Prostate gland (tissue), 2 donors: Measurements from ENCODE around the gene NOTCH1. TPM values are rescaled to one million over a fixed set of nuclear protein-coding genes. Genes with fewer than 3 reads are reported as not detected.

Source experiments
- DNase-seq: peaks from one replicate; pipeline ENCODE4 v3.0.0-alpha.2; 2019; ENCODE audit warnings: low spot score
- H3K27ac ChIP-seq, 2 donors: fragments of 200-600 bp; sonication (generic); 2 replicates each; pipeline ENCODE4 v1.5.1; 2017 to 2019
- H3K27me3 ChIP-seq: fragments of 200-600 bp; sonication (generic); replicated peaks from 2 replicates; pipeline ENCODE4 v1.5.1; 2019; ENCODE audit not compliant: insufficient read depth
- H3K36me3 ChIP-seq, 2 donors: fragments of 200-600 bp; sonication (generic); 1 replicate in 1 of 2; 2 replicates in 1 of 2; pipeline versions ENCODE4 v1.5.1 to v1.8.1; 2017 to 2019
- H3K4me1 ChIP-seq: fragments of 200-600 bp; sonication (generic); replicated peaks from 2 replicates; pipeline ENCODE4 v1.5.1; 2019
- H3K4me3 ChIP-seq, 2 donors: fragments of 200-600 bp; sonication (generic); 2 replicates each; pipeline ENCODE4 v1.5.1; 2017 to 2019
- H3K9me3 ChIP-seq: fragments of 200-600 bp; sonication (generic); 2 replicates; pipeline ENCODE4 v1.5.1; 2017
- CTCF ChIP-seq, 4 experiments: fragments of 200-600 bp in 2 of 4; fragments of 450-650 bp in 2 of 4; sonication (generic) in 2 of 4; IDR thresholded peaks; 1 replicate in 3 of 4; 2 replicates in 1 of 4; pipeline ENCODE4 v1.5.1; 2016 to 2019; ENCODE audit warnings: antibody characterized with exemption in 4 of 4, mild to moderate bottlenecking in 2 of 4, moderate library complexity in 2 of 4
- POLR2A ChIP-seq: fragments of 450-650 bp; IDR thresholded peaks from one replicate; pipeline ENCODE4 v1.6.1; 2016; ENCODE audit warnings: antibody characterized with exemption, mild to moderate bottlenecking
- POLR2AphosphoS5 ChIP-seq: sonication (generic); formaldehyde crosslinking; IDR thresholded peaks from one replicate; pipeline ENCODE4 v1.6.1; 2017; ENCODE audit warnings: antibody characterized with exemption
- WGBS: methylation state at CpG from one replicate; pipeline ENCODE4 v1.1.5; 2018; 5-methylcytosine and 5-hydroxymethylcytosine counted together
- intact Hi-C: fragments of 100-400 bp; cut with DNase I; formaldehyde crosslinking; loops from one replicate; pipeline ENCODE4 v1.14.2; 2022
- total RNA-seq, 2 donors: library from RNA; depleted of rRNA; stranded (reverse); fragments of >200 nt; gene quantifications; one replicate each; pipeline ENCODE4 v1.1.0, GENCODE V29; 2016

NOTCH1 gene
- total RNA-seq, 2 donors from 2014 or later = 38.0 to 63.3 TPM

GRCh38 chr9:136499071-136499934 is 46.5 kb downstream of the NOTCH1 start:
- no peaks in the 10 kb centered on the region for H3K9me3 ChIP-seq
- no peaks in the 10 kb centered on the region for H3K4me1 ChIP-seq
- peaks cover 8 to 38% of the 10 kb centered on the region in 2 donors for H3K36me3 ChIP-seq
- no peaks in the 10 kb centered on the region for H3K27me3 ChIP-seq
- no peak overlapping the region for H3K4me3 ChIP-seq
- no peak overlapping the region for H3K27ac ChIP-seq
- TF ChIP-seq POLR2A = no peak
- no peak for TF ChIP-seq POLR2AphosphoS5
- no peak for TF ChIP-seq CTCF (IDR thresholded peaks at IDR 0.05)
- DNase-seq = no peak
- WGBS = 90% methylated on average over 42 of the region's 46 CpGs
- intact Hi-C loops = no loop called here

- H3K4me1 ChIP-seq = no peaks in the 10 kb centered on the region
- H3K27ac ChIP-seq = no peak overlapping the region
- no peak for DNase-seq
- H3K4me3 ChIP-seq = no peak overlapping the region
- H3K36me3 ChIP-seq = peaks cover 8 to 29% of the 10 kb centered on the region in 2 donors
- intact Hi-C loops = no loop called here
- TF ChIP-seq POLR2A = no peak
- TF ChIP-seq POLR2AphosphoS5 = no peak
- TF ChIP-seq CTCF (IDR thresholded peaks at IDR 0.05) = no peak
- WGBS = 87% methylated on average over 27 of the region's 28 CpGs
- H3K27me3 ChIP-seq = no peaks in the 10 kb centered on the region
- H3K9me3 ChIP-seq = no peaks in the 10 kb centered on the region
Measured at GRCh38 chr9:136497916-136498695, 47.7 kb downstream of the NOTCH1 start.

GRCh38 chr9:136496801-136497620 is 48.8 kb downstream of the NOTCH1 start:
- intact Hi-C loops = no loop called here
- H3K4me3 ChIP-seq = no peak overlapping the region
- DNase-seq = no peak
- H3K27me3 ChIP-seq = no peaks in the 10 kb centered on the region
- H3K9me3 ChIP-seq = no peaks in the 10 kb centered on the region
- 88% methylated on average over 28 of the region's 56 CpGs for WGBS
- peaks cover 8 to 24% of the 10 kb centered on the region in 2 donors for H3K36me3 ChIP-seq
- H3K4me1 ChIP-seq = no peaks in the 10 kb centered on the region
- TF ChIP-seq CTCF (IDR thresholded peaks at IDR 0.05) = no peak
- no peak for TF ChIP-seq POLR2A
- no peak for TF ChIP-seq POLR2AphosphoS5
- no peak overlapping the region for H3K27ac ChIP-seq

GRCh38 chr9:136496181-136496580 is 49.7 kb downstream of the NOTCH1 start:
- WGBS = 83% methylated on average over 18 of the region's 18 CpGs

More at GRCh38 chr9:136496181-136496580, 49.7 kb downstream of the NOTCH1 start:
- Histone ChIP-seq H3K4me1 (no peaks in the 10 kb centered on the region), H3K36me3 (peaks cover 8 to 24% of the 10 kb centered on the region in 2 donors), H3K27me3 (no peaks in the 10 kb centered on the region), H3K9me3 (no peaks in the 10 kb centered on the region), H3K27ac (no peak overlapping the region), H3K4me3 (no peak overlapping the region)
- no peak for DNase-seq
- TF ChIP-seq CTCF (IDR thresholded peaks at IDR 0.05) = no peak
- no peak for TF ChIP-seq POLR2AphosphoS5
- TF ChIP-seq POLR2A = no peak
- intact Hi-C loops = no loop called here
